Activated CD8-positive, alpha-beta T cell treated with anti-CD3 and anti-CD28 coated beads for 36 hours (primary cell): ENCODE measurements around the gene CPE. TPM values are rescaled to one million over a fixed set of nuclear protein-coding genes. Genes with fewer than 3 reads are reported as not detected.

ENCODE experiments used
- ATAC-seq: fragments of 200-7000 bp; cut with Tn5 transposase; one replicate; pipeline ENCODE4 v1.10.0; 2021; ENCODE audit warnings: mild to moderate bottlenecking, moderate library complexity
- CTCF ChIA-PET: fragments of 350-600 bp; sonication (Branson Sonifier 250); formaldehyde crosslinking; loops from one replicate; lab custom pipeline; 2021; ENCODE audit warnings: antibody characterized with exemption; lab: Charles Lee
- POLR2A ChIA-PET: fragments of 350-600 bp; sonication (Branson Sonifier 250); formaldehyde crosslinking; loops from one replicate; lab custom pipeline; 2021; ENCODE audit warnings: antibody characterized with exemption; lab: Charles Lee
- DNase-seq: peaks from one replicate; pipeline ENCODE4 v3.0.0-alpha.2; 2020
- H3K27ac Mint-ChIP-seq: one replicate; pipeline ENCODE4 v1.8.0; 2021; ENCODE audit warnings: mild to moderate bottlenecking, mixed read lengths
- H3K27me3 Mint-ChIP-seq: one replicate; pipeline ENCODE4 v1.8.0; 2021; ENCODE audit warnings: mixed read lengths
- H3K36me3 Mint-ChIP-seq: one replicate; pipeline ENCODE4 v1.8.0; 2021; ENCODE audit warnings: low read depth, mixed read lengths
- H3K4me1 Mint-ChIP-seq: one replicate; pipeline ENCODE4 v1.8.0; 2021; ENCODE audit warnings: low read depth, mixed read lengths
- H3K4me3 Mint-ChIP-seq: one replicate; pipeline ENCODE4 v1.8.0; 2021; ENCODE audit warnings: mild to moderate bottlenecking, moderate library complexity, mixed read lengths
- H3K9me3 Mint-ChIP-seq: one replicate; pipeline ENCODE4 v1.8.0; 2021; ENCODE audit warnings: mixed read lengths
- intact Hi-C: fragments of 100-400 bp; cut with micrococcal nuclease; formaldehyde crosslinking; loops from one replicate; pipeline ENCODE4 v1.10.0; 2022
- total RNA-seq, 2 experiments: library from RNA; stranded (reverse); gene quantifications; one replicate each; pipeline ENCODE4 v1.2.3, GENCODE V29; 2021
- TF ChIP-seq, protein P1 (sequence below): fragments of 200-600 bp; IDR thresholded peaks from one replicate; pipeline ENCODE4 v1.8.0; 2022; ENCODE audit warnings: antibody characterized with exemption, mild to moderate bottlenecking

Gene CPE
- total RNA-seq, 2 experiments from 2014 or later = not detected

DNA sequence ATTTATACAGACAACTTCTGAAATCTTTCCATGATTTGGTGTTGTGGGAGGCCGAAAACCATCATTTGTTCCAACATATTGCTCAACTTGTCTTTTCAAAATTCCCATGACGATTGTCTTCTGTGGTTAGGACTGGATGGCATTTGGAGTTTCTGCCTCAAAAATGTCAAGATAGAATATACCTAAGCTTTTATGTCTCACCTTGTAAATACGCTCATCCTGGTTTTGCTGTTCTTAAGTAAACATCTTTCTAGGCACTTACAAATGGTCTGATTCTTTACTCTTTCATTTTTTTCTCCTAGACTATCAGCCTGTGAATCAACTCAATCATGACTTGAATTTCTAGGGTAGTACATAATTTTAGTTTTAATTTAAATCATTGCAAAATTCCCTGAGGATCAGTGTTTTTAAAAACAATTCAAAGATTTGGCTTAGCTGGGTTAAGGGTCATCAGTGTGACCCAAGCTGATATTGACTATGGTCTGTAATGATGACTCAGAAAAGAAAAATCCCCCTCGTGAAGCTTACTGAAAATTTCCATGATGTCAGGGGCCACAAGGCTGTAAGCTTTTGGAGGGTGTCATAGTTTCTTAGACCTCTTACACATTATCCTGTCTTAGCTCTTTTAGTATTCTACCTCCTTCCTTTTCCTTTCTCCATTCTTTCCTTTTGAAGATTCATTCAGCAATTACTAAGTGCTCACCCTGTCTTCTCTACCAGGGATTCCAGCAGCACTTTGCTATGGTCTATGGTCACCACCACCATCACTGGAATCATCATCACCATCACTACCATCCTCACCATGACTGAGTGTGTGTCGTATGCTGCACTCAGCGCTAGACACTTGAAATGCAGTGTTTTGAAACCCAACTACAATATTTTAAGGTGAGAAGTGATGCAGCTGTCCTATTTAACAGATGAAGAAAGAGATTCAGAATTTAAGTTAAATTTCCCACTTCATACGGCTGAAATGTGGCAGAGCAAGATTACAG is 124.4 kb downstream of the CPE start:
- H3K36me3 Mint-ChIP-seq = no peaks in the 10 kb centered on the region
- H3K27ac Mint-ChIP-seq = peak overlapping the region; percentile 58
- intact Hi-C loops = no loop called here
- H3K4me3 Mint-ChIP-seq = no peak overlapping the region
- DNase-seq = peak; percentile 3
- no peaks in the 10 kb centered on the region for H3K9me3 Mint-ChIP-seq
- POLR2A ChIA-PET = no interaction called here
- no peaks in the 10 kb centered on the region for H3K27me3 Mint-ChIP-seq
- TF ChIP-seq, protein P1, sequence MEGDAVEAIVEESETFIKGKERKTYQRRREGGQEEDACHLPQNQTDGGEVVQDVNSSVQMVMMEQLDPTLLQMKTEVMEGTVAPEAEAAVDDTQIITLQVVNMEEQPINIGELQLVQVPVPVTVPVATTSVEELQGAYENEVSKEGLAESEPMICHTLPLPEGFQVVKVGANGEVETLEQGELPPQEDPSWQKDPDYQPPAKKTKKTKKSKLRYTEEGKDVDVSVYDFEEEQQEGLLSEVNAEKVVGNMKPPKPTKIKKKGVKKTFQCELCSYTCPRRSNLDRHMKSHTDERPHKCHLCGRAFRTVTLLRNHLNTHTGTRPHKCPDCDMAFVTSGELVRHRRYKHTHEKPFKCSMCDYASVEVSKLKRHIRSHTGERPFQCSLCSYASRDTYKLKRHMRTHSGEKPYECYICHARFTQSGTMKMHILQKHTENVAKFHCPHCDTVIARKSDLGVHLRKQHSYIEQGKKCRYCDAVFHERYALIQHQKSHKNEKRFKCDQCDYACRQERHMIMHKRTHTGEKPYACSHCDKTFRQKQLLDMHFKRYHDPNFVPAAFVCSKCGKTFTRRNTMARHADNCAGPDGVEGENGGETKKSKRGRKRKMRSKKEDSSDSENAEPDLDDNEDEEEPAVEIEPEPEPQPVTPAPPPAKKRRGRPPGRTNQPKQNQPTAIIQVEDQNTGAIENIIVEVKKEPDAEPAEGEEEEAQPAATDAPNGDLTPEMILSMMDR = no peak
- peak; percentile 76 for ATAC-seq
- H3K4me1 Mint-ChIP-seq = peaks cover 11% of the 10 kb centered on the region
- CTCF ChIA-PET = interaction anchor here (0.8 to 3.8 kb wide), 2 partner anchors 10 to 33 kb away, joined by 3 to 24 read pairs; no protein-coding TSS in a partner anchor

DNA sequence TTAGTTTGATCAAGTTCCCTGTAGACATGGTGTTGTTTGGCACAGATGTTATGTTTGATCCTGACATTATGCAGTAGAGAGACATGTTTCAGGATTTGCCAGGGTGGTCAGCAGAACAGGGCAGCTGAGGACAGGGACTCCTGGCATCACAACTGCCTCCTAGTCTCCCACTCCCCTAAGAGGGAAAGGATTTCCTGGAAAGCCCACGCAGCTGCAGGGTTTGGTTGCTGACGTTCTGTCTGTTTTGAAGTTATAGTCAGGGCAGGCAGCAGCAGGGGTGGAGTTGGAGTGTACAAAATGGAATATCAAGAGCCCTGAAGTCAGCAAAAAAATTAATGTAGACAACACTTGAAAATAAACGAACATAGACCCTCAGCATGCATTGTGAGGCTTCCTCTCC is 125.4 kb downstream of the CPE start:
- no peak overlapping the region for H3K27ac Mint-ChIP-seq
- no peak overlapping the region for H3K4me3 Mint-ChIP-seq
- H3K36me3 Mint-ChIP-seq = no peaks in the 10 kb centered on the region
- ATAC-seq (no peak), DNase-seq (no peak)
- ChIA-PET CTCF (interaction anchor here (3.8 kb wide), 1 partner anchor 11 kb away, joined by 24 read pairs; no protein-coding TSS in a partner anchor), POLR2A (no interaction called here)
- no peaks in the 10 kb centered on the region for H3K9me3 Mint-ChIP-seq
- intact Hi-C loops = no loop called here
- peaks cover 11% of the 10 kb centered on the region for H3K4me1 Mint-ChIP-seq
- TF ChIP-seq, protein P1 = no peak
- no peaks in the 10 kb centered on the region for H3K27me3 Mint-ChIP-seq

DNA sequence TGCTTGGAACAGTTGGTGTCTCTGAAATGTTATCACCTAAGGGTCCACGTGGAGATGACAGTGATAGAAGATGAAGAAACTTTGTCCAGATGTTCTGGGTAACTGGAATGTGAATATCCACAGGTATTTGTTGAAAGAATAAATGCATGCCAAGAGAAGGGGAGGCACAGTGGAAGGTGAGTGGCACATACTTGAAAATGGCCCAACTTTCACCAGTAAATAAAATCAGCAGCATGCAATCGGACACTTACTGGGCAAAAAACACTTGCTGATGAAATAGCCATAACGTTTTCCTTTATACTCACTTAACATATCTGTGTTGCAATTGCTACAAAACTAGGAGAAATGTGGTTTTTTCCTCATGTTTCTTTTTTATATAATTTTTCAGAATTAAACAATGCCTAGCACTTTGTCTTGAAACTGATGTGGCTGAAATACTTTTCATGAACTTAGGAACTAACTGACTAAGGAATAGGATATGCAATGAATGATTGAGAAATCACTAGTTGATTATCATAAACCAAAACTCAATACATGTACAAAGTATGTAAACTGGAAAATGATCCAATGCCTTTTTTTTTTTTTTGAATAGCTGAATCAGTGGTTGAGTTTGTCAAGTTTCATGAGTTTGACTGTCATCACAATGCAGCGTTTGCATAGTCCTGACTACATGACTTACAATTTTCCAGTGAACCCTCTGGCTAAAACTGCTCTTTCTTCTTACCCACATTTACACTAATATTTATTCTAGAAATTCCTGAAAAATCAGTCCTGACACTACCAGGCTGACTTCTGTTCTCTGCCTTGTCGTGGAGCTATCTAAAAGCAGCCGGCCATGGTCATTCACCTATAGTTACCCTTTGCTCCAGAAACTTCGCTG is 127.4 kb downstream of the CPE start:
- Mint-ChIP-seq H3K27me3 (no peaks in the 10 kb centered on the region), H3K9me3 (no peaks in the 10 kb centered on the region), H3K4me3 (no peak overlapping the region), H3K4me1 (peaks cover 11% of the 10 kb centered on the region), H3K36me3 (no peaks in the 10 kb centered on the region), H3K27ac (no peak overlapping the region)
- ChIA-PET CTCF (interaction anchor here (2.2 kb wide), 1 partner anchor 13 kb away, joined by 9 read pairs; no protein-coding TSS in a partner anchor), POLR2A (no interaction called here)
- TF ChIP-seq, protein P1 = no peak
- no peak for DNase-seq
- ATAC-seq = no peak
- intact Hi-C loops = no loop called here

DNA sequence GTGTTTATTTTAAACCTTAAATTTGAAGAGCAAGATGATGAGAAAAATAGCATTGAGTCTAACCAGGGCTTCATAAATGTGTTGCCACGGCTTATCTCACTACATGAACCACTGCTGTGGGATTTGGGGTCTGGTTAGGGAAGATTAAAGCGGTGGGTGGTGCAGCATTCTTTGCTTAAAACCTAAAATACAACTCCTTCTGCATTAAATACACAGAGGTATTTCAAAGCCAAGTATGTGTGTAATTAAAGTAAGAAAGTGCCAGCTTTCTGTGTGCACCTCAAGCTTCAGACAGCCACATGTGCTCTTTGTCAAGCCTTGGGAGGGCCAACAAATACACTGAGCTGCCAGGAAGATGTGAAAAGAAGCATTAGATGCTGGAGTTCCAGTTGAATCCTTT is 128.0 kb downstream of the CPE start:
- H3K27ac Mint-ChIP-seq = no peak overlapping the region
- peaks cover 11% of the 10 kb centered on the region for H3K4me1 Mint-ChIP-seq
- POLR2A ChIA-PET = no interaction called here
- CTCF ChIA-PET = interaction anchor here (0.7 to 2.2 kb wide), 2 partner anchors 9 to 13 kb away, joined by 3 to 9 read pairs; no protein-coding TSS in a partner anchor
- H3K9me3 Mint-ChIP-seq = no peaks in the 10 kb centered on the region
- DNase-seq (no peak), ATAC-seq (no peak)
- no peak overlapping the region for H3K4me3 Mint-ChIP-seq
- intact Hi-C loops = no loop called here
- no peaks in the 10 kb centered on the region for H3K27me3 Mint-ChIP-seq
- H3K36me3 Mint-ChIP-seq = no peaks in the 10 kb centered on the region
- TF ChIP-seq, protein P1 = no peak
